Gastrocnemius medialis (tissue), 4 donors: ENCODE results near the gene S100A4. TPM values are rescaled to one million over a fixed set of nuclear protein-coding genes. Genes with fewer than 3 reads are reported as not detected.
"Not testable (repeated sequence)": the region's sequence is repeated elsewhere in the genome, so short reads cannot be mapped to it uniquely, and the experiment has no call there.

Source experiments
- ATAC-seq, 2 donors: fragments of 150-250 bp; one replicate each; pipeline ENCODE4 v1.9.1; 2016
- DNase-seq, 2 donors: peaks; one replicate each; pipeline ENCODE4 v3.0.0-alpha.2; 2019
- H3K27ac ChIP-seq, 4 donors: fragments of 200-600 bp; sonication (generic); 1 replicate in 1 of 4; 2 replicates in 3 of 4; pipeline ENCODE4 v1.5.1; 2016 to 2018; ENCODE audit warnings: mild to moderate bottlenecking in 2 of 4, moderate library complexity in 1 of 4
- H3K27me3 ChIP-seq, 3 donors: fragments of 200-600 bp; sonication (generic) in 2 of 3; 1 replicate in 1 of 3; 2 replicates in 2 of 3; pipeline versions ENCODE4 v1.5.1 to v1.6.0; 2016 to 2019; ENCODE audit warnings: mild to moderate bottlenecking in 1 of 3, moderate library complexity in 1 of 3
- H3K36me3 ChIP-seq, 2 donors: fragments of 200-600 bp; sonication (generic) in 1 of 2; one replicate each; pipeline ENCODE4 v1.5.1; 2017 to 2018
- H3K4me1 ChIP-seq, 2 donors: fragments of 200-600 bp; sonication (generic) in 1 of 2; one replicate each; pipeline ENCODE4 v1.5.1; 2016 to 2017; ENCODE audit warnings: mild to moderate bottlenecking in 2 of 2
- H3K4me3 ChIP-seq, 4 donors: fragments of 200-600 bp; sonication (generic) in 3 of 4; 1 replicate in 1 of 4; 2 replicates in 3 of 4; pipeline ENCODE4 v1.5.1; 2016 to 2019; ENCODE audit warnings: mild to moderate bottlenecking in 2 of 4
- H3K9me3 ChIP-seq, 3 donors: fragments of 200-600 bp; sonication (generic) in 2 of 3; 1 replicate in 1 of 3; 2 replicates in 2 of 3; pipeline ENCODE4 v1.5.1; 2016 to 2019
- CTCF ChIP-seq, 5 experiments: fragments of 450-650 bp in 3 of 5; fragments of 200-600 bp in 2 of 5; sonication (generic) in 2 of 5; IDR thresholded peaks in 4 of 5; conservative IDR thresholded peaks in 1 of 5; 1 replicate in 4 of 5; 2 replicates in 1 of 5; pipeline ENCODE4 v1.5.1; 2016 to 2019; ENCODE audit warnings: antibody characterized with exemption in 5 of 5, mild to moderate bottlenecking in 3 of 5, moderate library complexity in 3 of 5
- POLR2A ChIP-seq, 2 donors: fragments of 450-650 bp; IDR thresholded peaks; one replicate each; pipeline ENCODE4 v1.6.1; 2017; ENCODE audit warnings: antibody characterized with exemption in 2 of 2, mild to moderate bottlenecking in 2 of 2, moderate library complexity in 2 of 2
- in situ Hi-C, 4 donors: fragments of 200-750 bp; cut with MboI; loops; one replicate each; pipeline versions ENCODE4 v1.15.0 to v1.8.0; 2017; ENCODE audit warnings: low sequenced_read_pairs in 4 of 4
- intact Hi-C: fragments of 100-400 bp; cut with DNase I; formaldehyde crosslinking; loops from one replicate; pipeline ENCODE4 v1.15.1; 2023; ENCODE audit warnings: low total_unique reads
- total RNA-seq, 4 donors: library from RNA; depleted of rRNA; stranded (reverse); fragments of >200 nt; gene quantifications; one replicate each; pipeline versions ENCODE4 v1.1.0 to v1.2.3, GENCODE V29; 2016

Gene S100A4
- total RNA-seq, 4 donors from 2014 or later = 76.8 to 377 (median 144) TPM

GRCh38 chr1:153520818-153521476 is 24.7 kb downstream of the S100A4 start:
- Histone ChIP-seq H3K4me3 (no peak overlapping the region), H3K27me3 (no peaks in the 10 kb centered on the region), H3K36me3 (no peaks in the 10 kb centered on the region), H3K4me1 (no peaks in the 10 kb centered on the region), H3K9me3 (no peaks in the 10 kb centered on the region), H3K27ac (no peak overlapping the region)
- ATAC-seq (no peak), DNase-seq (no peak)
- no peak for TF ChIP-seq POLR2A (IDR thresholded peaks at IDR 0.05)
- no peak for TF ChIP-seq CTCF (IDR thresholded peaks at IDR 0.05 in 4 of 5, conservative IDR thresholded peaks at IDR 0.05 in 1 of 5)
- intact Hi-C loops = no loop called here
- in situ Hi-C loops = loop anchor here in 1 of 4 donors (25.0 kb wide), 1 partner anchor 466 kb away; the partner anchor contains the start of genes JTB, RAB13 and RPS27

GRCh38 chr1:153520137-153520691 is 25.4 kb downstream of the S100A4 start:
- H3K36me3 ChIP-seq, intact Hi-C loops, H3K4me1 ChIP-seq, H3K27me3 ChIP-seq, H3K9me3 ChIP-seq, ATAC-seq, H3K27ac ChIP-seq, H3K4me3 ChIP-seq, DNase-seq: not testable (repeated sequence)
- in situ Hi-C loops = loop anchor here in 1 of 4 donors (25.0 kb wide), 1 partner anchor 467 kb away; the partner anchor contains the start of genes JTB, RAB13 and RPS27

- Histone ChIP-seq H3K9me3 (no peaks in the 10 kb centered on the region), H3K4me3 (no peak overlapping the region), H3K4me1 (no peaks in the 10 kb centered on the region), H3K36me3 (no peaks in the 10 kb centered on the region), H3K27ac (no peak overlapping the region), H3K27me3 (no peaks in the 10 kb centered on the region)
- no peak for ATAC-seq
- DNase-seq = no peak
- intact Hi-C loops (no loop called here), in situ Hi-C loops (loop anchor here (10.0 to 25.0 kb wide), 3 partner anchors 46 to 468 kb away; partner anchors contain the start of genes S100A2 (in 3 of the 4), JTB (in 1 of the 4), RAB13 (in 1 of the 4) and RPS27 (in 1 of the 4))
- TF ChIP-seq POLR2A (IDR thresholded peaks at IDR 0.05) = no peak
- TF ChIP-seq CTCF (IDR thresholded peaks at IDR 0.05 in 4 of 5, conservative IDR thresholded peaks at IDR 0.05 in 1 of 5) = no peak
These were observed 26.4 kb downstream of the S100A4 start for GRCh38 chr1:153519242-153519641.

GRCh38 chr1:153515504-153516394 is 29.9 kb downstream of the S100A4 start:
- H3K9me3 ChIP-seq = no peaks in the 10 kb centered on the region
- H3K36me3 ChIP-seq = no peaks in the 10 kb centered on the region
- ATAC-seq (no peak), DNase-seq (no peak)
- H3K4me1 ChIP-seq = no peaks in the 10 kb centered on the region
- H3K27me3 ChIP-seq = no peaks in the 10 kb centered on the region
- H3K27ac ChIP-seq = no peak overlapping the region
- in situ Hi-C loops = loop anchor here (10.0 to 25.0 kb wide), 3 partner anchors 49 to 472 kb away; partner anchors contain the start of genes S100A2 (in 3 of the 4), JTB (in 1 of the 4), RAB13 (in 1 of the 4) and RPS27 (in 1 of the 4)
- intact Hi-C loops = no loop called here
- TF ChIP-seq CTCF (IDR thresholded peaks at IDR 0.05 in 4 of 5, conservative IDR thresholded peaks at IDR 0.05 in 1 of 5) = no peak
- TF ChIP-seq POLR2A (IDR thresholded peaks at IDR 0.05) = no peak
- no peak overlapping the region for H3K4me3 ChIP-seq
